Fibroblast of upper back skin (primary cell): ENCODE measurements around the gene FRMD4B.
"Not testable (repeated sequence)": the region's sequence is repeated elsewhere in the genome, so short reads cannot be mapped to it uniquely, and the experiment has no call there.

Experiments
- DNase-seq: peaks from one replicate; pipeline ENCODE4 v3.0.0-alpha.2; 2013

FRMD4B gene

DNA sequence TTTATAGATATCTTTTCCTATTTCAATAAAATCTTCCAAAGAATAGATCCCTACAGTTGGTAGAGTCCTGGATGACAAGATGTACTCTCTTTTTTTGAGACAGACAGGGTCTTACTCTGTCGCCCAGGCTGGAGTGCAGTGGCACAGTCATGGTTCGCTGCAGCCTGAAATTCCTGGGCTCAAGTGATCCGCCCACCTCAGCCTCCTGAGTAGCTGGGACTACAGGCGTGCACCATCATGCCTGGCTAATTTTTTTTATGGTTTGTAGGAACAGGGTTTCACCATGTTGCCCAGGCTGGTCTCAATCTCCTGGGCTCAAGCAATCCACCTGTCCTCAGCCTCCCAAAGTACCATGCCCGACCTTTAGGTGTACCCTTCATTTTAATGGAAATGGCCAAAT, 109.7 kb downstream of the FRMD4B start:
- not testable (repeated sequence) for DNase-seq

DNA sequence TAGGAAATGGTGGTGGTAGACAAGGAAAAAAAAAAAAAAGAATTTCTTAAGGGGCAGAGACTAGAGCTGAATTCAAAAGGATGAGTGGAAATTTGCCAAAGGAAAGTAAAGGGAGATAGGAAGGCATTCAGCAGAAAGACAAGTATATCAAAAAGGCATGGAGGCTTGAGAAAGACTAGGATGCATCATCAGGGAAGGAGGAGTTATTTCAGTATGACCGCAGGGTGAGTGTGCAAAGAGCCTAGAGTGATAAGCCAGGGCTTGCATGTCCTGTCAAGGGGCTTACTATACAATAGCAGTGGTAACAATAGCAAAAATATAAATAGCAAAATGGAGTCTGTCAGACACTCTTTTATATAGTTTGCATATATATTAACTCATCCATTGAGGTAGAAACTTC, 112.0 kb downstream of the FRMD4B start:
- DNase-seq, result no peak

DNA sequence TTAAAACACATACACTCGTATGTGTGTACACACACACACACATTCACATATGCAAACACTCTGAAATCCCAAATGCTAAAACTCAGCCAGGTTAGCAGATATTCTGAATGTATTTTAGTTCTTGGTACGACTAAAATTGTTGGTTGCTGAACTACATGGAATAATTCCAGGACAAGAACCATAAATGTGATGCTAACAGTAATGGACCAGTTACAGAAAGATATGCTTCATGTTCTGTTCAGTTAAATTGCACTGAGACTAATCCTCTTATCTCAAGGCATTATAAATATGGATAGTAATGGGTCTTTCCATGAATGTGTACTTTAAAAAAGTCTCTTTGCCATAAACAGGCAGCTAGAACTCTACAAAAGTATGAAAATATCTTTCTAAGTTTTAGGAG, 113.3 kb downstream of the FRMD4B start:
- DNase-seq, result no peak

- no peak for DNase-seq
These were observed 114.8 kb downstream of the FRMD4B start for GRCh38 chr3:69271098-69271497.

GRCh38 chr3:69266585-69266984, 119.3 kb downstream of the FRMD4B start:
- no peak for DNase-seq

GRCh38 chr3:69266071-69266470, 119.8 kb downstream of the FRMD4B start:
- DNase-seq, result not testable (repeated sequence)

- DNase-seq, result not testable (repeated sequence)
These were observed 125.0 kb downstream of the FRMD4B start for GRCh38 chr3:69260843-69261405.

- DNase-seq, result no peak
These were observed 125.6 kb downstream of the FRMD4B start for GRCh38 chr3:69260216-69260787.

- DNase-seq, result no peak
These were observed 126.8 kb downstream of the FRMD4B start for GRCh38 chr3:69259125-69259524.

- no peak for DNase-seq
These were observed 130.0 kb downstream of the FRMD4B start for GRCh38 chr3:69255928-69256327.

- no peak for DNase-seq
These were observed 131.5 kb downstream of the FRMD4B start for GRCh38 chr3:69254351-69254750.

- DNase-seq, result no peak
These were observed 133.3 kb downstream of the FRMD4B start for GRCh38 chr3:69252631-69253030.

- no peak for DNase-seq
These were observed 133.7 kb downstream of the FRMD4B start for GRCh38 chr3:69252141-69252540.

- DNase-seq, result no peak
These were observed 134.6 kb downstream of the FRMD4B start for GRCh38 chr3:69251078-69251805.

DNA sequence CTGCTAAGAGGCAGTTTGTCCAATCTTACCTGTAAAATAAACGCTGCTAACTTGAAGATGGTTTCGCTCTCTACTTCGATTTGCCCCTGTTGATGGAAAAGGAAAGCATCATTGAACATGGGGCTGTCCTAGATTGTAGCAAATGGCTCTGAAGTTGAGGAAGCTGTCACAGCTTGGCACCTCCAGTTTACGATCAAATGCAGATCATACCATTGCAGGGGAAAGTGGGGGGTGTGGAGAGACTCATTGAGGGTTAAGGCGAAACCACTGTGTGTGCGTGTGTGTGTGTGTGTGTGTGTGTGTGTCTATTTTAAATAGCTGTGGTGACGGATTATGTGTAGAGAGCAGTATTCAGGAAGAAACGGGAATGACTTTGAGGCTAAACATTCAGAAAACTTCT, 135.9 kb downstream of the FRMD4B start:
- DNase-seq, result peak; percentile 43

DNA sequence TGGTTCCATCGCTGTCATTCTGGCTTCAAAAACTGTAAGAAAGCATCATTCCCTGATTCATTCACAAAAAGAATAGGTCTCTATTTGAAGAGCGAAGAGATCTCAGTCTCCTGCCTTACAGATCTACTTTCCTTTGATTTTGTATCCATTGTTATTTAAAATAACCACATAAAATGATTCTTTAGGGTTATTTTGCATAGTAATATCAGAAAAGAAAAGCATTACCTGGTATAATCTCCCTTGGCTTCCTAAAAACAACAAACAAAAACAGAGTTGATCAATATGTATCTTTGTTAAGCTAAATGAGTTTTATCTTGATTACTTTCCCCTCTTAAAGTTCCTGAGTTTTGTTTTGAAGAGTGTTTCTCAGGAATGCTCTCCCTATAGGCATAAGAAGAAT, 136.9 kb downstream of the FRMD4B start:
- DNase-seq, result no peak

DNA sequence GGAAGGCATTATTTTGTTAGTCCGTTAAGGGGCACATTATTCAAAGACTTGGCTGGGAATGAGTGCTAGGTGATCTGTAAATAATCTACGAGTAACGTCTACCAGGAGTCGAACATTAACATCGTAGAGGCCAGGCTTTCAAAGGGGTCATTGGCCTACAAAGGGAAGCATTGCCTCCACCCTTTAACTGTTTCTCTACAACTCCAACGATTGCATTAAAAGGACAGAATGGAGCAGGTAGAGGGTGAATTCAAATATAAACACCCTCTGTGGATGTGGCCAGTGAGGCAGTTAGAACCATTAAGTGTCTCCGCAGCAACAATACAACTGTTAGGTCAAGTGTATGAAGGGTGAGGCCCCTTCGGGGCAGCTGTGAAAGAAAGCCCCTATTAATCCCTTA, 137.5 kb downstream of the FRMD4B start:
- no peak for DNase-seq

DNA sequence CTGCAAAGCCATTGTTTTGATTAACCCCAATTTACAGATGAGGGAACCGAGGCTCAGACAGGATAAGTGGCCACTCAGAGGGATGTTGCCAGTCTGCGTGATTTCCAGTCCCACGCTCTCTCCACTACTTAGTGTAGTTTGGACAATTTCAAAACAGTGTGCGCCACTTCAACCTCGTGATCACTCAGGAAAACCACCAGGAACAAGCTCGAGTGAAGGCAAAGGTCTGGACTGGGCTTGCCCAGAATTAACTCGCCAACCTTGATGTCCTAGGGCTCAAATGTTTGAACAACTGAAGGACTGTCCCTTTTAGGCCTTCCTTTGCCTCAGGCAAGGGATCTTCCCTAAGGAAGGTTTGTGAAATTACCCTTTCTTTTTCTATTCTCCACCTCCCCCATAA, 139.3 kb downstream of the FRMD4B start:
- DNase-seq, result no peak

GRCh38 chr3:69244039-69244438, 141.8 kb downstream of the FRMD4B start:
- no peak for DNase-seq

GRCh38 chr3:69241769-69242168, 144.1 kb downstream of the FRMD4B start:
- no peak for DNase-seq

DNA sequence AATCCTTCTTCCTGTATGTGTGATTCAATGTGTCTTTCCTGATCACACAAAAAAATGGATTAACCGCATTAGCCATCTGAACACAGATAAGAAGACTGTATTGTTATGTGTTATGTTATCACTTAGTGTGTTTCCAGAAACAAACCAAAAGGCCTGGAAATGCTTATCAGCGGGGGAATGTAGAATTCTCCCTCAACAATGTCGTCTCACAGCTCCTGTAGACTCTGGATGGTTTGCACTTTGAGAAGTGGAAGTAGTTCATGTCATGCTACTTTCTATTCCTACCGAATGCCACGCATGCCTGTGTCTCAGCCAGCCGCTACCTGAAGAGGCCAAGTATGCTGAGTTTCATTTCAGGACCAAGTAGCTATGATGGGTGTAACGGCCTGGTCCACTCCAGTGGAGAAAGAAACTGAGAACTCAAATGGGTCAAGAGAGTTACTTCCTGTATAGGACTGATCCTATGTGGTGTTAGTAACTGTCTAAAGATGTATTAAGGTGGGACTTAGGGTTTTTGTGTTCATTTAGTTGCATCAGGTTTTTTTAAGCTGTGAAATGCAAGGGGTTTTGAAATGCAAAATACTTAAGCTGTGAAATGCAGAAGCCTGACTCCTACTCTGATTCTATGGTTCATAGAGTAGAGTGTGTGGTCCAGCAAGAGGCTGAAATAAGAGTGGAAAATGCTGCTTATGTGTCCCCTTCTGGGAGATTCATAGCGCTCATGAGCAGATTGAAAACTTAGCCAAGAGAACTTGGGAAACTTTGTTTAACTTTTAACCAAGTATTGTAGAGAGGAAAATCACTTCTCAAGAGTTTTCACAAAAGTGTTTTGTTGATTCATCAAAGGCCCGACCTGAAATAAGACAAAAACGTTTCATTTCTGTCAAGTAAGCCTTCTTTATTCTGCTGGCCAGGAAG, 145.0 kb downstream of the FRMD4B start:
- no peak for DNase-seq

DNA sequence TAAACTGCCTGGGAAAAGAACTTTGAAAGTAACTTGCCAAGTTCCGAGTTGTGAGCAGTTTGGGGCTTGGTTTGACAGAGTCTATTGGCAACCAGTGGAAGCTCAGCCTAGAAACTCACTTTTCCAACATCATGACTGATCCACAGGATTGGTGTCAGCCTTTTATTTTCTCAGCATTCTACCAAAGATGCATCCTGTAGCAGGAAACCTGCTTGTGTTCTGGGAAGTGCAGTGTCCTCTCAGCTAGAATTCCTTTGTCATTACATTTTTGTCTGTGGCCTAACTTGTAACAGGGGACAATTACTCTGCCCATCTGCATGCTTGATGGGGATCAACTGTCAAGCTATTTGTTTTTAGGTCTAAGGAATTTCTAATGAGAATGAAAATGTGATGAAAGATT, 146.8 kb downstream of the FRMD4B start:
- no peak for DNase-seq
